Measurements from ENCODE around the gene SPINK9.

- TF ChIP-seq CTCF (conservative IDR thresholded peaks at IDR 0.05) (no peak), ZFX (IDR thresholded peaks at IDR 0.05) (no peak)
Observed at GRCh38 chr5:148309746-148310145, 25.6 kb upstream of the SPINK9 start.

All from C4-2B (cell line).